Ascending aorta (tissue), 2 donors: ENCODE results near the gene RGS19. TPM values are rescaled to one million over a fixed set of nuclear protein-coding genes. Genes with fewer than 3 reads are reported as not detected.

Source experiments
- DNase-seq, 2 donors: peaks; one replicate each; pipeline ENCODE4 v3.0.0-alpha.2; 2019; ENCODE audit warnings: low spot score in 2 of 2
- H3K27ac ChIP-seq, 2 donors: fragments of 200-600 bp; sonication (generic); one replicate each; pipeline ENCODE4 v1.5.1; 2016 to 2017; ENCODE audit warnings: mild to moderate bottlenecking in 1 of 2
- H3K27me3 ChIP-seq: fragments of 200-600 bp; sonication (generic); one replicate; pipeline ENCODE4 v1.5.1; 2017
- H3K36me3 ChIP-seq, 2 donors: fragments of 200-600 bp; sonication (generic); one replicate each; pipeline ENCODE4 v1.5.1; 2016
- H3K4me1 ChIP-seq, 2 donors: fragments of 200-600 bp; sonication (generic); one replicate each; pipeline ENCODE4 v1.5.1; 2016 to 2017; ENCODE audit warnings: mild to moderate bottlenecking in 1 of 2
- H3K4me3 ChIP-seq, 2 donors: fragments of 200-600 bp; sonication (generic); one replicate each; pipeline ENCODE4 v1.5.1; 2016 to 2017; ENCODE audit warnings: mild to moderate bottlenecking in 1 of 2
- H3K9me3 ChIP-seq, 2 donors: fragments of 200-600 bp; sonication (generic); one replicate each; pipeline ENCODE4 v1.5.1; 2016
- CTCF ChIP-seq, 3 experiments: fragments of 200-600 bp in 2 of 3; fragments of 450-650 bp in 1 of 3; sonication (generic) in 2 of 3; IDR thresholded peaks; one replicate each; pipeline ENCODE4 v1.5.1; 2016 to 2019; ENCODE audit warnings: antibody characterized with exemption in 3 of 3, mild to moderate bottlenecking in 1 of 3, moderate library complexity in 1 of 3
- intact Hi-C: fragments of 100-400 bp; cut with DNase I; formaldehyde crosslinking; loops from one replicate; pipeline ENCODE4 v1.15.1; 2023
- total RNA-seq: library from RNA; depleted of rRNA; stranded (reverse); fragments of >200 nt; gene quantifications from one replicate; pipeline ENCODE4 v1.1.0, GENCODE V29; 2016

The RGS19 gene
- total RNA-seq, 1 donor from 2014 or later: 109 TPM

DNA sequence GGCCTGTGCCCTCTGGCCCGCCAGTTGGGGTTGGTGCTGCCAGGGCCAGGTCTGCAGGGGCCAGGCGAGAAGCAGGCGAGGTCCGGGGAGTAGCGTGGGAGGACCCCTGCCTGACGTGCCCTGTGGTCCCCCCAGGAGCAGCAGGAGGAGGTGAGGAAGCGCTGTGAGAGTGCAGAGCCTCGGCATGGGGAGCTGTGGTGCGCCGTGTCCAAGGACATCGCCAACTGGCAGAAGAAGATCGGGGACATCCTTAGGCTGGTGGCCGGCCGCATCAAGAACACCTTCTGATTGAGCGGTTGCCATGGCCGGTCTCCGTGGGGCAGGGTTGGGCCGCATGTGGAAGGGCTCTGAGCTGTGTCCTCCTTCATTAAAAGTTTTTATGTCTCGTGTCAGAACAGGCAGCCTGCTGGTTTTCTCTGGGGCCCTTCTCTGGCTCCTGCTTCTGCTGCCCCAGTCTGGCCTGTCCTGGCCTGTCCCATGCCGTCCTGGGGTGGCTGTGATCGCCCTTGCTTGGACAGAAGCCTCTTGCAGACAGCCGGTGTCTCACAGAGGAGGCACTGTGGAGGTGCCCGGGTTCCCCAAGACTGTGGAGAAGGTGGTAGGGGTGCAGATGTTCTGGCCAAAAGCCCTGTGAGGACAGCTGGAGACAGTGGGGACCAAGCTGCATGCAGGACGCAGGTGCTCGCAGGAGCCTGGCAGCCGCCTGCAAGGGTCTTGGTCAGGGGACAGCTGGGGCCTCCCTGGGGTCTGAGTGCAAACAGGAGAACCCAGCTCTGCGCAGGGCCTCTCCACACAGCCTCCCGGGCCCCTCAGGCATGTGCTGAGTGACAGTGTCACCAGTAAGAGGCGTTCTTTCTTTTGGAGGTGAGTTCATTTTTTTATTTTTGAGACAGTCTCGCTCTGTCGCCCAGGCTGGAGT is 46.4 kb downstream of the RGS19 start:
- no peak for DNase-seq
- intact Hi-C loops: no loop called here
- H3K9me3 ChIP-seq: no peaks in the 10 kb centered on the region
- H3K4me1 ChIP-seq: no peaks in the 10 kb centered on the region
- TF ChIP-seq CTCF (IDR thresholded peaks at IDR 0.05): no peak
- H3K36me3 ChIP-seq: peaks cover 55 to 63% of the 10 kb centered on the region in 2 donors
- H3K27me3 ChIP-seq: peaks cover 6% of the 10 kb centered on the region
- no peak overlapping the region for H3K4me3 ChIP-seq
- no peak overlapping the region for H3K27ac ChIP-seq

DNA sequence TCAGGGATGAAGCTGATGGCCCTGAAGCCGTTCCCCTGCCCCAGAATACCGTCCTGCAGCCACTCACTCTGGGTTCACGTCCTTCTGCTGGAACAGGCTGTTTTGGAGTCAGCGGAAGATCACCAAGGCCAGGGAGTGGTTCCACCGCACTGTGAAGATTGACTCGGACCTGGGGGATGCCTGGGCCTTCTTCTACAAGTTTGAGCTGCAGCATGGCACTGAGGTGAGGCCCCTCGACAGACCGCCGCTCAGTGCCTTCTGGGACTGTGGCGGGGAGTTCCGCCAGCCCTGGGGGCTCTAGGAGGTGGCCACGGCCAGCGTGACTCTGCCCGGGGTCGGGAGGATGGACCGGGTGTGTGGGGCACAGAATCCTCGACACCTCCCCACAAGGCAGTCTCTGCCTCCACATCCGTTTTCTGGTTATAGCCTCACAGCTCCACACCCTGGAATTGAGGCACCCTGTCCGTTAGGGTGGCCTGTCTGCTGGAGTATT is 47.5 kb downstream of the RGS19 start:
- H3K36me3 ChIP-seq: peaks cover 66 to 74% of the 10 kb centered on the region in 2 donors
- no peak overlapping the region for H3K4me3 ChIP-seq
- no peak for TF ChIP-seq CTCF (IDR thresholded peaks at IDR 0.05)
- H3K4me1 ChIP-seq: no peaks in the 10 kb centered on the region
- no peak overlapping the region for H3K27ac ChIP-seq
- intact Hi-C loops: no loop called here
- H3K27me3 ChIP-seq: no peaks in the 10 kb centered on the region
- no peak for DNase-seq
- no peaks in the 10 kb centered on the region for H3K9me3 ChIP-seq

DNA sequence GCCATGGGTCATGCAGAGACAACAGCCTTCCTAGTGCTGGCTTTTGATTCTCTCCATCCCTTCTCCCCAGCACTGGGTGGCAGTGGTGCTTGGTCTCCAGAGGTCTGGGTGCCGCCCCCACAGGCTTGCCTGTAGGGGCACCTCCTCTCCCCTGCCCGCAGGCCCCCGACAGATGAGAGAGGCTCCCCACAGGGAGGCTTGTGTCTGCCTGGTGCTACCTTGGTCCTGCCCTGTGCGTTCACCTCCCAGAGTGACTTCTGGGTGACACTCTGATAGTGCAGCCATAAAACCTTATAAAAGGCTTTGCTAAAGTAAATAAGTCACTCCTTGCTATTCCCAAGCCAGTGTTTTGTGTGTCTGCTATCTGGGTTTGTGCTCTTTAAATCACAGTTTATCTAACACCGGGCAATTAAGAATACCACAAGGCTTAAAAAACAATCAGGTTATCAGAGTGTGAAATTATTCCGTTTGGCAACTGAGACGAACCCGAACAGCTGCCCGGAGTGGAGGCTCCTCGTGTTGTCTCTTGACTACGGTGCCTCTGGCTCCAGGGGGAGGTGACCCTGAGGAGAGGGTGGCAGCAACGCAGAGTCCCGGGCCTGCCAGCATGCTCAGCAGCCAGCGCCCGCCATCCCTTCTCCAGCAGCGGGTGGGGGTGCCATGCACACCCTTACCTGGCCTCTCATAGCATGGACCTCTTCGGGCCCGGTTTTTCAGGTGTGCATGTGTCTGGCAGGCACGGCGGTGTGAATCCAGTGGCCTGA is 48.8 kb downstream of the RGS19 start:
- no peak for TF ChIP-seq CTCF (IDR thresholded peaks at IDR 0.05)
- Histone ChIP-seq H3K4me1 (no peaks in the 10 kb centered on the region), H3K36me3 (peaks cover 78 to 87% of the 10 kb centered on the region in 2 donors), H3K9me3 (no peaks in the 10 kb centered on the region), H3K27ac (no peak overlapping the region), H3K27me3 (no peaks in the 10 kb centered on the region), H3K4me3 (no peak overlapping the region)
- no peak for DNase-seq
- intact Hi-C loops: no loop called here

DNA sequence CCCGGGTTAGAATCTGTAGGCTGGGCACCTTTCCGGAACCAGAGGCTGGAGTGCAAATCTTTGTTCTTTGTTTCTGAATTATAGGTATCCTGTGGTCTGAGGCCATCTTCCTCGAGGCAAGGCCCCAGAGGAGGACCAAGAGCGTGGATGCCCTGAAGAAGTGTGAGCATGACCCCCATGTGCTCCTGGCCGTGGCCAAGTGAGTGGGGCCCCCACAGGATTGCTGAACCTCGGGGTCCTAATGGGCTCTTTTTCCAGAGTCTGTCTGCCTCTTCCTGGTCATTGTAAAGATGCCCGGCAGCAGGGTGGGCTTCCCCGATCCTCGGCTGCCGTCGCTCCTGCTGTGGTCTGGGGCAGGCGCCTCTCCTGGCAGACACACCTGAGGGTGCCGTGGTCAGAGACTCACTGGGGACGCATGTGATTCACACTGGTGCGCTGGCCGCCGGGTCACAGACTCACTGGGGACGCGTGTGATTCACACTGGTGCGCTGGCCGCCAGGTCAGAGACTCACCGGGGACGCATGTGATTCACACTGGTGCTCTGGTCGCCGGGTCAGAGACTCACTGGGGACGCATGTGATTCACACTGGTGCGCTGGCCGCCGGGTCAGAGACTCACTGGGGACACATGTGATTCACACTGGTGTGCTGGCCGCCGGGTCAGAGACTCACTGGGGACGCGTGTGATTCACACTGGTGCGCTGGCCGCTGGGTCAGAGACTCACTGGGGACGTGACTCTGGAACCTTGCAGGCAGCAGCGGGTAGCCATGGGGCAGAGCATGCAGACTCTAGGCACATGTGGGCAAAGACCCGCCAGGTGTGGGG is 49.8 kb downstream of the RGS19 start:
- intact Hi-C loops: no loop called here
- DNase-seq: no peak
- peaks cover 84 to 97% of the 10 kb centered on the region in 2 donors for H3K36me3 ChIP-seq

More for the DNA sequence above, 49.8 kb downstream of the RGS19 start:
- Histone ChIP-seq H3K9me3 (no peaks in the 10 kb centered on the region), H3K27me3 (no peaks in the 10 kb centered on the region), H3K4me1 (no peaks in the 10 kb centered on the region), H3K4me3 (no peak overlapping the region), H3K27ac (no peak overlapping the region)
- TF ChIP-seq CTCF (IDR thresholded peaks at IDR 0.05): no peak
